Motor neuron (in vitro differentiated cells): ENCODE data around the gene SNX8. TPM values are rescaled to one million over a fixed set of nuclear protein-coding genes. Genes with fewer than 3 reads are reported as not detected.

Experiments
- ATAC-seq, 8 experiments: fragments of 200-7000 bp; cut with Tn5 transposase; replicated peaks in 6 of 8; 2 replicates each; pipeline ENCODE4 v1.8.0; 2021; ENCODE audit warnings: mild to moderate bottlenecking in 8 of 8, moderate library complexity in 8 of 8
- H3K27ac ChIP-seq, 2 donors: fragments of 250-450 bp; sonication (Bioruptor Pico); 2 replicates each; pipeline ENCODE4 v1.9.0; 2021; ENCODE audit warnings: antibody characterized with exemption in 2 of 2, mild to moderate bottlenecking in 2 of 2, moderate library complexity in 1 of 2
- H3K4me1 ChIP-seq, 2 donors: fragments of 250-450 bp; sonication (Bioruptor Pico); replicated peaks in 1 of 2; 2 replicates each; pipeline ENCODE4 v1.6.1; 2021; ENCODE audit warnings: antibody characterized with exemption in 2 of 2, mild to moderate bottlenecking in 2 of 2, moderate library complexity in 1 of 2
- H3K4me3 ChIP-seq, 5 donors: fragments of 250-450 bp; sonication (Bioruptor Pico); 2 replicates each; pipeline ENCODE4 v1.9.0; 2021; ENCODE audit warnings: antibody characterized with exemption in 5 of 5, mild to moderate bottlenecking in 5 of 5, moderate library complexity in 4 of 5
- whole genome bisulfite sequencing, 10 experiments: fragments of 450-650 bp; shearing (Covaris generic); methylation state at CpG; one replicate each; pipeline ENCODE4 v1.0.0; 2022; 5-methylcytosine and 5-hydroxymethylcytosine counted together
- in situ Hi-C, 9 experiments: fragments of 400-800 bp; cut with MboI; loops; one replicate each; pipeline ENCODE4 v1.15.0; 2021; ENCODE audit warnings: low sequenced_read_pairs in 9 of 9, low pct_unique_long_range_greater_than_20kb in 2 of 9; ENCODE audit not compliant: unreplicated experiment in 9 of 9
- total RNA-seq, 8 experiments: library from RNA; unstranded; fragments of 300-600 nt; gene quantifications; 2 replicates each; pipeline versions ENCODE4 v1.2.3 to v1.2.4, GENCODE V29; 2022

Gene SNX8
- total RNA-seq, 8 experiments from 2014 or later: 2.8 to 10.3 (median 6.9) TPM

- no peak overlapping the region for H3K27ac ChIP-seq
- in situ Hi-C loops: loop anchor here in 4 of 9 experiments (10.0 to 25.0 kb wide), 4 partner anchors 556 to 656 kb away; partner anchors contain the start of genes ELFN1 (in 2 of the 4), PSMG3 (in 2 of the 4) and TMEM184A (in 1 of the 4)
- no peak for ATAC-seq
- WGBS, 10 experiments: 73 to 80% methylated on average over 1 to 3 of the region's 9 CpGs; no CpG with 5 or more reads in 8 of the 10 experiments
- no peaks in the 10 kb centered on the region for H3K4me1 ChIP-seq
- H3K4me3 ChIP-seq: no peak overlapping the region
Measured at GRCh38 chr7:2218444-2218785, 95.8 kb downstream of the SNX8 start.

GRCh38 chr7:2217716-2218443 is 96.4 kb downstream of the SNX8 start:
- no peak for ATAC-seq
- H3K4me3 ChIP-seq: no peak overlapping the region
- H3K4me1 ChIP-seq: no peaks in the 10 kb centered on the region
- in situ Hi-C loops: loop anchor here in 4 of 9 experiments (10.0 to 25.0 kb wide), 4 partner anchors 556 to 656 kb away; partner anchors contain the start of genes ELFN1 (in 2 of the 4), PSMG3 (in 2 of the 4) and TMEM184A (in 1 of the 4)
- 96 to 100% (median 100%) methylated on average over 2 to 3 of the region's 19 CpGs; no CpG with 5 or more reads in 6 of the 10 experiments for WGBS, 10 experiments
- no peak overlapping the region for H3K27ac ChIP-seq

GRCh38 chr7:2217206-2217605 is 97.0 kb downstream of the SNX8 start:
- WGBS, 10 experiments: 78 to 100% (median 91%) methylated on average over 1 to 6 of the region's 10 CpGs; no CpG with 5 or more reads in 4 of the 10 experiments
- Histone ChIP-seq H3K4me1 (no peaks in the 10 kb centered on the region), H3K27ac (no peak overlapping the region), H3K4me3 (no peak overlapping the region)
- in situ Hi-C loops: loop anchor here in 4 of 9 experiments (10.0 to 25.0 kb wide), 4 partner anchors 555 to 655 kb away; partner anchors contain the start of genes ELFN1 (in 2 of the 4), PSMG3 (in 2 of the 4) and TMEM184A (in 1 of the 4)
- no peak for ATAC-seq

- no peak overlapping the region for H3K27ac ChIP-seq
- peaks cover 4 to 7% of the 10 kb centered on the region in 2 donors for H3K4me1 ChIP-seq
- in situ Hi-C loops: loop anchor here in 4 of 9 experiments (10.0 to 25.0 kb wide), 4 partner anchors 554 to 654 kb away; partner anchors contain the start of genes ELFN1 (in 2 of the 4), PSMG3 (in 2 of the 4) and TMEM184A (in 1 of the 4)
- no peak overlapping the region for H3K4me3 ChIP-seq
- ATAC-seq: no peak
- WGBS, 10 experiments: 67 to 100% (median 100%) methylated on average over 1 to 3 of the region's 17 CpGs; no CpG with 5 or more reads in 7 of the 10 experiments
Measured at GRCh38 chr7:2215851-2216250, 98.4 kb downstream of the SNX8 start.

GRCh38 chr7:2214636-2215035 is 99.6 kb downstream of the SNX8 start:
- Histone ChIP-seq H3K4me1 (peaks cover 4 to 7% of the 10 kb centered on the region in 2 donors), H3K27ac (no peak overlapping the region), H3K4me3 (no peak overlapping the region)
- 80 to 100% (median 85%) methylated on average over 1 to 4 of the region's 9 CpGs; no CpG with 5 or more reads in 5 of the 10 experiments for WGBS, 10 experiments
- in situ Hi-C loops: loop anchor here in 4 of 9 experiments (10.0 to 25.0 kb wide), 4 partner anchors 552 to 652 kb away; partner anchors contain the start of genes ELFN1 (in 2 of the 4), PSMG3 (in 2 of the 4) and TMEM184A (in 1 of the 4)
- ATAC-seq: no peak

GRCh38 chr7:2213551-2214215 is 100.6 kb downstream of the SNX8 start:
- Histone ChIP-seq H3K27ac (no peak overlapping the region), H3K4me1 (peaks cover 7 to 10% of the 10 kb centered on the region in 2 donors), H3K4me3 (no peak overlapping the region)
- 81 to 95% (median 85%) methylated on average over 2 to 6 of the region's 15 CpGs; no CpG with 5 or more reads in 4 of the 10 experiments for WGBS, 10 experiments
- in situ Hi-C loops: loop anchor here in 4 of 9 experiments (10.0 to 25.0 kb wide), 4 partner anchors 551 to 651 kb away; partner anchors contain the start of genes ELFN1 (in 2 of the 4), PSMG3 (in 2 of the 4) and TMEM184A (in 1 of the 4)
- ATAC-seq: no peak

GRCh38 chr7:2212906-2213305 is 101.3 kb downstream of the SNX8 start:
- WGBS, 10 experiments: 81 to 100% (median 93%) methylated on average over 2 to 5 of the region's 10 CpGs; no CpG with 5 or more reads in 6 of the 10 experiments
- Histone ChIP-seq H3K4me1 (peaks cover 7 to 10% of the 10 kb centered on the region in 2 donors), H3K27ac (no peak overlapping the region), H3K4me3 (no peak overlapping the region)
- in situ Hi-C loops: loop anchor here in 4 of 9 experiments (10.0 to 25.0 kb wide), 4 partner anchors 551 to 651 kb away; partner anchors contain the start of genes ELFN1 (in 2 of the 4), PSMG3 (in 2 of the 4) and TMEM184A (in 1 of the 4)
- no peak for ATAC-seq

- H3K27ac ChIP-seq: no peak overlapping the region
- H3K4me1 ChIP-seq: peaks cover 7 to 10% of the 10 kb centered on the region in 2 donors
- WGBS, 10 experiments: 90 to 100% (median 100%) methylated on average over 2 to 3 of the region's 13 CpGs; no CpG with 5 or more reads in 5 of the 10 experiments
- H3K4me3 ChIP-seq: no peak overlapping the region
- in situ Hi-C loops: loop anchor here in 4 of 9 experiments (10.0 to 25.0 kb wide), 4 partner anchors 550 to 650 kb away; partner anchors contain the start of genes ELFN1 (in 2 of the 4), PSMG3 (in 2 of the 4) and TMEM184A (in 1 of the 4)
- no peak for ATAC-seq
Measured at GRCh38 chr7:2211926-2212325, 102.3 kb downstream of the SNX8 start.

- in situ Hi-C loops: loop anchor here in 4 of 9 experiments (10.0 to 25.0 kb wide), 4 partner anchors 549 to 649 kb away; partner anchors contain the start of genes ELFN1 (in 2 of the 4), PSMG3 (in 2 of the 4) and TMEM184A (in 1 of the 4)
- Histone ChIP-seq H3K4me3 (no peak overlapping the region), H3K27ac (no peak overlapping the region), H3K4me1 (peaks cover 7 to 10% of the 10 kb centered on the region in 2 donors)
- no peak for ATAC-seq
- 0 to 100% (median 52%) methylated on average over 1 to 11 of the region's 15 CpGs; no CpG with 5 or more reads in 2 of the 10 experiments for WGBS, 10 experiments
Measured at GRCh38 chr7:2211259-2211880, 102.9 kb downstream of the SNX8 start.

GRCh38 chr7:2210551-2211258 is 103.5 kb downstream of the SNX8 start:
- 80 to 100% (median 86%) methylated on average over 1 to 8 of the region's 30 CpGs; no CpG with 5 or more reads in 6 of the 10 experiments for WGBS, 10 experiments
- H3K27ac ChIP-seq: no peak overlapping the region
- in situ Hi-C loops: loop anchor here in 4 of 9 experiments (10.0 to 25.0 kb wide), 4 partner anchors 548 to 648 kb away; partner anchors contain the start of genes ELFN1 (in 2 of the 4), PSMG3 (in 2 of the 4) and TMEM184A (in 1 of the 4)
- no peak for ATAC-seq
- peaks cover 7 to 10% of the 10 kb centered on the region in 2 donors for H3K4me1 ChIP-seq
- H3K4me3 ChIP-seq: no peak overlapping the region

GRCh38 chr7:2209961-2210323 is 104.3 kb downstream of the SNX8 start:
- WGBS, 10 experiments: 88 to 89% methylated on average over 3 to 7 of the region's 8 CpGs; no CpG with 5 or more reads in 8 of the 10 experiments
- in situ Hi-C loops: loop anchor here in 4 of 9 experiments (10.0 to 25.0 kb wide), 4 partner anchors 548 to 648 kb away; partner anchors contain the start of genes ELFN1 (in 2 of the 4), PSMG3 (in 2 of the 4) and TMEM184A (in 1 of the 4)

More at GRCh38 chr7:2209961-2210323, 104.3 kb downstream of the SNX8 start:
- Histone ChIP-seq H3K27ac (no peak overlapping the region), H3K4me1 (peaks cover 7 to 10% of the 10 kb centered on the region in 2 donors), H3K4me3 (no peak overlapping the region)
- no peak for ATAC-seq
